Measurements from ENCODE around the gene SH3D19.

DNA sequence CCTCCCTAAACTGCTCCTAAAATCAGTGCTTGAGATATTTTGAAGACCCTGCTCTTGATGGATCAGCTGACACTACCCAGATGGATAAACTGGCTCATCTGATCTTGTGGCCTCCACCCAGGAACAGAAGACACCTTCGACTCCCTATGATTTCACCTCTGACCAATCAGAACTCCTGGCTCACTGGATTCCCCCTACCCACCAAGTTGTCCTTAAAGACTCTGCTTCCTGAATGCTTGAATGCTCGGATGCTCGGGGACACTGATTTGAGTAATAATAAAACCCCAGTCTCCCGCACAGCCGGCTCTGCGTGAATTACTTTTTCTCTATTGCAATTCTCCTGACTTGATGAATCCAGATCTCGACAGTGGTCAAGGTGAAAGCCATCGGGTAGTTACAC is 237.9 kb downstream of the SH3D19 start:
- no peak for TF ChIP-seq CTCF (IDR thresholded peaks at IDR 0.05; ENCODE audit: low read depth, low read length)
- no peak for TF ChIP-seq EZH2phosphoT487 (IDR thresholded peaks at IDR 0.05; ENCODE audit: low read depth)

All from OCI-LY3 (cell line).